ENCODE measurements around the gene ADGRV1.

DNA sequence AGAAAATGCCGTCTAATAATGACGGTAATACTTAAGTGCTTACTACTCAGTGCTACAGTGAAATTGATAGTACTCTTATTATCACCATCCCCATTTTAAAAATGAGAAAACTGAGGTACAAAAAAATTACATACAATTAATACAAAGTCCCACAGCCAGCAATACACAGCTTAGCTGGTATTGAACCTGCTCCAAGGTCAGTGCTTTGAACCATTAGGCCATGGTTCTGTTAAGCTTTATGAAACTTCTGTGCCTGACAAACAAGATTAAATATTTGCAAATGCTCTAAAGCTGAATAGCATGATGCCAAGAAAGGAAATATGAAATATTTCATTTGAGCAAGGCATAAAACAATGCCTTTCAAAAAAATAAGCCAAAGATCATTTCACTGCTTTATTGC lies 467.4 kb downstream of the ADGRV1 start:
- TF ChIP-seq CTCF (IDR thresholded peaks at IDR 0.05) (no peak), POLR2A (IDR thresholded peaks at IDR 0.05) (no peak)

All from Peyer's patch (tissue), 4 donors.